ENCODE measurements around the gene GMNN. TPM values are rescaled to one million over a fixed set of nuclear protein-coding genes. Genes with fewer than 3 reads are reported as not detected.
"Not testable (repeated sequence)": the region's sequence is repeated elsewhere in the genome, so short reads cannot be mapped to it uniquely, and the experiment has no call there.

The GMNN gene
- polyA plus RNA-seq, 1 donor (not counting 4 experiments of a cell fraction or from before 2014, with no cell fraction given): 28.4 TPM

DNA sequence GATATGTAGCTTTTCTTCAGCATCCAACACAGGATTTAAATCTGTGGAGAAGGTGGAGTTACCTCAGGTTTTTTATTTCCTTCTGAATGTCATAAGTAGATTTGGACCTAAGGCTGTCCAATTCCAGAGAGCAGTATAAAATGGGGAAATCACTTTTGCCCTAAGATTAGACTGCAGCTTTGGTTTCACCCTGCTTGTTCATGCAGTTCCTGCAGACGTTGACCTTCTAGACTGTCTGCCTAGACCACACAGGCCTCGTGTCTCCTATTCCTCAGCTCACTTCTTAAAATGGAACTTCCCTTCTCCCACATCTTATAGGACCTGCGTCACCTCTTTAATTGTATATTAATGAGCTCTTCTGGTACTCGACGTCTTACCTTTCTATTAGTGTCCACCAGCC is 29.8 kb upstream of the GMNN start:
- no peaks in the 10 kb centered on the region for H3K36me3 ChIP-seq (ENCODE audit: control insufficient read depth in 2 of 2, extremely low read depth in 1 of 2, insufficient read depth in 2 of 2, low read length in 2 of 2)
- no peaks in the 10 kb centered on the region for H3K9me1 ChIP-seq (ENCODE audit: control insufficient read depth, extremely low read depth, insufficient read depth, low read length)
- DNase-seq (ENCODE audit: low read depth, low spot score) (no peak), FAIRE-seq (no peak)
- H3K27me3 ChIP-seq (ENCODE audit: control insufficient read depth, extremely low read depth, insufficient read depth, low read length): no peaks in the 10 kb centered on the region
- TF ChIP-seq, protein P1, sequence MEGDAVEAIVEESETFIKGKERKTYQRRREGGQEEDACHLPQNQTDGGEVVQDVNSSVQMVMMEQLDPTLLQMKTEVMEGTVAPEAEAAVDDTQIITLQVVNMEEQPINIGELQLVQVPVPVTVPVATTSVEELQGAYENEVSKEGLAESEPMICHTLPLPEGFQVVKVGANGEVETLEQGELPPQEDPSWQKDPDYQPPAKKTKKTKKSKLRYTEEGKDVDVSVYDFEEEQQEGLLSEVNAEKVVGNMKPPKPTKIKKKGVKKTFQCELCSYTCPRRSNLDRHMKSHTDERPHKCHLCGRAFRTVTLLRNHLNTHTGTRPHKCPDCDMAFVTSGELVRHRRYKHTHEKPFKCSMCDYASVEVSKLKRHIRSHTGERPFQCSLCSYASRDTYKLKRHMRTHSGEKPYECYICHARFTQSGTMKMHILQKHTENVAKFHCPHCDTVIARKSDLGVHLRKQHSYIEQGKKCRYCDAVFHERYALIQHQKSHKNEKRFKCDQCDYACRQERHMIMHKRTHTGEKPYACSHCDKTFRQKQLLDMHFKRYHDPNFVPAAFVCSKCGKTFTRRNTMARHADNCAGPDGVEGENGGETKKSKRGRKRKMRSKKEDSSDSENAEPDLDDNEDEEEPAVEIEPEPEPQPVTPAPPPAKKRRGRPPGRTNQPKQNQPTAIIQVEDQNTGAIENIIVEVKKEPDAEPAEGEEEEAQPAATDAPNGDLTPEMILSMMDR (optimal IDR thresholded peaks at IDR 0.05 in 1 of 3, IDR thresholded peaks at IDR 0.05 in 1 of 3, conservative IDR thresholded peaks at IDR 0.05 in 1 of 3; ENCODE audit: extremely low read depth in 1 of 3, insufficient read depth in 2 of 3, low read length in 3 of 3): no peak
- TF ChIP-seq EZH2 (IDR thresholded peaks at IDR 0.05; ENCODE audit: low read length): no peak
- dilution Hi-C loops (cut with MboI; ENCODE audit: extremely low pct_ligation_motif_present, low sequenced_read_pairs): no loop called here
- no peak overlapping the region for H3K27ac ChIP-seq (ENCODE audit: control insufficient read depth, insufficient read depth, low read length)
- H4K20me1 ChIP-seq (ENCODE audit: control insufficient read depth, extremely low read depth, insufficient read depth, low read length): no peaks in the 10 kb centered on the region
- peaks cover 17% of the 10 kb centered on the region for H3K4me1 ChIP-seq (ENCODE audit: control insufficient read depth, extremely low read depth, insufficient read depth, low read length)
- no peaks in the 10 kb centered on the region for H3K79me2 ChIP-seq (ENCODE audit: control insufficient read depth, insufficient read depth, low read length)
- no peak overlapping the region for H3K4me3 ChIP-seq (ENCODE audit: control insufficient read depth in 2 of 3, extremely low read depth in 1 of 3, insufficient read depth in 2 of 3, low read depth in 1 of 3, low read length in 3 of 3)
- H3K9me3 ChIP-seq (ENCODE audit: control insufficient read depth, low read depth, low read length): no peaks in the 10 kb centered on the region
- no peak overlapping the region for H2AFZ ChIP-seq (ENCODE audit: control insufficient read depth, low read length)
- H3K9ac ChIP-seq (ENCODE audit: control insufficient read depth, extremely low read depth, insufficient read depth, low read length): no peak overlapping the region
- H3K4me2 ChIP-seq (ENCODE audit: control insufficient read depth, extremely low read depth, insufficient read depth, low read depth, low read length): no peak overlapping the region

GRCh38 chr6:24749297-24749696 is 25.4 kb upstream of the GMNN start:
- H2AFZ ChIP-seq (ENCODE audit: control insufficient read depth, low read length): no peak overlapping the region
- no peaks in the 10 kb centered on the region for H3K4me1 ChIP-seq (ENCODE audit: control insufficient read depth, extremely low read depth, insufficient read depth, low read length)
- dilution Hi-C loops (cut with MboI; ENCODE audit: extremely low pct_ligation_motif_present, low sequenced_read_pairs): no loop called here
- H3K27me3 ChIP-seq (ENCODE audit: control insufficient read depth, extremely low read depth, insufficient read depth, low read length): no peaks in the 10 kb centered on the region
- FAIRE-seq: no peak
- no peak overlapping the region for H3K9ac ChIP-seq (ENCODE audit: control insufficient read depth, extremely low read depth, insufficient read depth, low read length)
- H3K36me3 ChIP-seq (ENCODE audit: control insufficient read depth in 2 of 2, extremely low read depth in 1 of 2, insufficient read depth in 2 of 2, low read length in 2 of 2): no peaks in the 10 kb centered on the region
- no peaks in the 10 kb centered on the region for H3K9me3 ChIP-seq (ENCODE audit: control insufficient read depth, low read depth, low read length)
- DNase-seq (ENCODE audit: low read depth, low spot score): no peak
- no peak overlapping the region for H3K27ac ChIP-seq (ENCODE audit: control insufficient read depth, insufficient read depth, low read length)
- no peaks in the 10 kb centered on the region for H4K20me1 ChIP-seq (ENCODE audit: control insufficient read depth, extremely low read depth, insufficient read depth, low read length)
- no peaks in the 10 kb centered on the region for H3K9me1 ChIP-seq (ENCODE audit: control insufficient read depth, extremely low read depth, insufficient read depth, low read length)
- no peak overlapping the region for H3K4me3 ChIP-seq (ENCODE audit: control insufficient read depth in 2 of 3, extremely low read depth in 1 of 3, insufficient read depth in 2 of 3, low read depth in 1 of 3, low read length in 3 of 3)
- no peaks in the 10 kb centered on the region for H3K79me2 ChIP-seq (ENCODE audit: control insufficient read depth, insufficient read depth, low read length)
- TF ChIP-seq, protein P1 (optimal IDR thresholded peaks at IDR 0.05 in 1 of 3, IDR thresholded peaks at IDR 0.05 in 1 of 3, conservative IDR thresholded peaks at IDR 0.05 in 1 of 3; ENCODE audit: extremely low read depth in 1 of 3, insufficient read depth in 2 of 3, low read length in 3 of 3): no peak
- no peak for TF ChIP-seq EZH2 (IDR thresholded peaks at IDR 0.05; ENCODE audit: low read length)
- H3K4me2 ChIP-seq (ENCODE audit: control insufficient read depth, extremely low read depth, insufficient read depth, low read depth, low read length): no peak overlapping the region

DNA sequence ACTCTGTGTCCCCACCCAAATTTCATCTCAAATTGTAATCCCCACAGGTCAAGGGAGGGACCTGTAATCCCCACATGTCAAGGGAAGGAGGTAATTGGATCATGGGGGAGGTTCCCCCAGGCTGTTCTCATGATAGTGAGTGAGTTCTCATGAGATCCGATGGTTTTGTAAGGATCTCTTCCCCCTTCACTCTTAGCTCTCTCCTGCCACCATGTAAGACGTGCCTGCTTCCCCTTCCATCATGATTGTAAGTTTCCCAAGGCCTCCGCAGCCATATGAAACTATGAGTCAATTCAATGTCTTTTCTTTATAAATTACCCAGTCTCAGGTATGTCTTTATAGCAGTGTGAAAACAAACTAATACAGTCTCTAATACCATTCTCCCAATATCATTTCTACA is 23.9 kb upstream of the GMNN start:
- H3K27ac ChIP-seq (ENCODE audit: control insufficient read depth, insufficient read depth, low read length); H3K79me2 ChIP-seq (ENCODE audit: control insufficient read depth, insufficient read depth, low read length); H3K9me1 ChIP-seq (ENCODE audit: control insufficient read depth, extremely low read depth, insufficient read depth, low read length); dilution Hi-C loops (cut with MboI; ENCODE audit: extremely low pct_ligation_motif_present, low sequenced_read_pairs); H3K9me3 ChIP-seq (ENCODE audit: control insufficient read depth, low read depth, low read length); H4K20me1 ChIP-seq (ENCODE audit: control insufficient read depth, extremely low read depth, insufficient read depth, low read length); H3K4me3 ChIP-seq (ENCODE audit: control insufficient read depth in 2 of 3, extremely low read depth in 1 of 3, insufficient read depth in 2 of 3, low read depth in 1 of 3, low read length in 3 of 3); DNase-seq (ENCODE audit: low read depth, low spot score); H3K36me3 ChIP-seq (ENCODE audit: control insufficient read depth in 2 of 2, extremely low read depth in 1 of 2, insufficient read depth in 2 of 2, low read length in 2 of 2); H3K9ac ChIP-seq (ENCODE audit: control insufficient read depth, extremely low read depth, insufficient read depth, low read length); H3K27me3 ChIP-seq (ENCODE audit: control insufficient read depth, extremely low read depth, insufficient read depth, low read length); FAIRE-seq; H3K4me1 ChIP-seq (ENCODE audit: control insufficient read depth, extremely low read depth, insufficient read depth, low read length); H2AFZ ChIP-seq (ENCODE audit: control insufficient read depth, low read length); H3K4me2 ChIP-seq (ENCODE audit: control insufficient read depth, extremely low read depth, insufficient read depth, low read depth, low read length): not testable (repeated sequence)

Data from keratinocyte (primary cell).